IPS-20b (cell line): ENCODE measurements around the gene TSPOAP1.

Source experiments
- H3K27ac ChIP-seq: one replicate; pipeline ENCODE4 v1.5.1; 2013; ENCODE audit warnings: low read length
- H3K27me3 ChIP-seq: 2 replicates; pipeline ENCODE4 v1.6.1; 2013; ENCODE audit warnings: mild to moderate bottlenecking, low read length, inconsistent platforms; ENCODE audit not compliant: insufficient read depth
- H3K36me3 ChIP-seq: 2 replicates; pipeline ENCODE4 v1.6.1; 2013; ENCODE audit warnings: low read depth, mild to moderate bottlenecking, inconsistent platforms, low read length, moderate library complexity; ENCODE audit not compliant: insufficient read depth
- H3K4me1 ChIP-seq: 2 replicates; pipeline ENCODE4 v1.6.1; 2013; ENCODE audit warnings: mild to moderate bottlenecking, control low read depth, inconsistent platforms, low read length, moderate library complexity; ENCODE audit not compliant: insufficient read depth
- H3K4me3 ChIP-seq: 2 replicates; pipeline ENCODE4 v1.5.1; 2013; ENCODE audit warnings: mild to moderate bottlenecking, low read length, inconsistent platforms
- H3K9ac ChIP-seq: 2 replicates; pipeline ENCODE4 v1.6.1; 2013; ENCODE audit warnings: low read depth, mild to moderate bottlenecking, inconsistent platforms, low read length, moderate library complexity
- H3K9me3 ChIP-seq: 2 replicates; pipeline ENCODE4 v1.6.1; 2013; ENCODE audit warnings: mild to moderate bottlenecking, low read depth, low read length, inconsistent platforms; ENCODE audit not compliant: insufficient read depth

Gene TSPOAP1

DNA sequence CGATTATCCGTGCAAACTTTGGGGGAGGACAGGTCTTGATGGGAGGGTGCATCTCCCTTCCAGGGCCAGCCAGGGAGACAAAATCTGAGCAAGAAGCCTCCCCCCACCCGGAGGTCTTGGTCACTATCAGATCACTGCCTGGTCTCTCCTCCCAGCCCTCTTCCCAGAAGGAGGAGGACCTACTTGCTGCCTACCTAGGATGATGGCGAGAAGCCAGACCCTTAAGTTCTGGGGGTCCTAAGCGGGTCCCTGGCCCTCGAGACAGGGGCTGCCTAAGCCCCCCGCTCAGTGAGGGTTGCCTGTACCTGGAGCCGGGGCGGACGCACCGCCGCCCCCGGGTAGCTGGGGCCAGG, 4.6 kb downstream of the TSPOAP1 start:
- Histone ChIP-seq H3K4me1 (peaks cover 12% of the 10 kb centered on the region; the same call in 1 of the 2 replicates), H3K9me3 (no peaks in the 10 kb centered on the region), H3K27me3 (peaks cover 36% of the 10 kb centered on the region), H3K27ac (no peak overlapping the region), H3K36me3 (no peaks in the 10 kb centered on the region), H3K4me3 (peak overlapping the region; percentile 72), H3K9ac (peak overlapping the region; percentile 66; the same call in 1 of the 2 replicates)

DNA sequence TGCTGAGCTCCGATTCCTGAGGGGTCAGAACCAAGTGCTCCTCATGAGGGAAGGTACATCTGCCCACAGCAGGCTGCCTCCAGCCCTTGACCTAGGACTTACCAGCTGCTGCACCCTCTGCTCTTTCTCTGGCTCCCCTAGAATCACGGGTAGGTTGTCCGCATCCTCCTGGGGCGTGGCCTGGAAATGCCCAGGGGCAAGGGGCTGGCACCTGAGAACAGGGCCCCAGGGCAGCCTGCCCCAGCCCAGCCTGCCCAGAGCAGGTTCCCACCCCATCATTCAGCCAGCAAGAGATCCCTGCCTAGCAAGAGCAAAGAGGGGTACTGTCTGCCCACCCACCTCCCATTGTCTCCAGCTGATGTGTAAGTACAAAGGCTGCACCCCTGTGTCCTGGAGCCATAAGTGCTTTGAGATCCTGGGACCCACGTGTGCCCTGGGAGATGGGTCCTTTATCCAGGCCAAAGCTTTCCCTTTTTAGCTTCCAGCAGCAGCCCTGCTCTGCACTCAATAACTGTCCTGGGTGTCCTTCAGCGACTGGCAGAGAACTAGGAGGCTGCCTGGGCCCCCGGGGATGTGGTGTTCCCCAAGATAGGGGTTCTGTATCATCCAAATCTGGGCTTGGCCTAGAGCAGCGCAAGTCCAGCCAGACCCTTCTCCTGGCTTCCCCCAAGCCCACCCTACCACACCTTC, 5.1 kb downstream of the TSPOAP1 start:
- Histone ChIP-seq H3K9ac (peak overlapping the region; percentile 66; the same call in 1 of the 2 replicates), H3K27ac (no peak overlapping the region), H3K4me3 (peak overlapping the region; percentile 72), H3K27me3 (peaks cover 36% of the 10 kb centered on the region), H3K4me1 (peaks cover 9% of the 10 kb centered on the region; the same call in 1 of the 2 replicates), H3K36me3 (no peaks in the 10 kb centered on the region), H3K9me3 (no peaks in the 10 kb centered on the region)

DNA sequence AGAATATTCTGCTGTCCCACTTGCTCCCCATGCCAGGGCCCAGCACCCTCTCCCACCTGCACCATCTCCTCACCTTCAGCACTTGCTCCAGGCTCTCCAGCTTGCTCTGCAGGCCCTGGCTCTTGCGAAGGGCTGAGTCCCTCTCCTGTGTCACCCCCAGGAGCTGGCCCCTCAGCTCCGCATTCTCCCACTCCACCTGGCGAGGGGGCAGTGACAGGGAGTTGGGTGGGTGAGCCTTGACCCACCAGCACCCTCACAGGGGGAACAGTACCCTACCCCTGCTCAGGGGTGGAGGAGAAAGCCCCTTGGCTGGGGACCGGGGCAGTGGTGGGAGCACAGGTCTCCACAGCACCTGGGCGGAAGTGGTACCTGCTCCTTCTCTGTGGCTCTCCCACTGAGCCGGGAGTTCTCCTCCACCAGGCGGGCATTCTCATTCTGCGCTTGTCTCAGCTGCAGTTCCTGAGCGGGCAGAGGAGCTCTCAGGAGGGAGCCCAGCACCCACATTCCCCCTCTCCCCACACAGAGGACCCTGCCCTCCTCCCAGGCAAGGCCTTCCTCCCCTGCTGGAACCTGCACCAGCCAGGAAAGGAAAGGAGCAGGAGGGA, 5.9 kb downstream of the TSPOAP1 start:
- Histone ChIP-seq H3K27ac (no peak overlapping the region), H3K4me3 (no peak overlapping the region), H3K36me3 (no peaks in the 10 kb centered on the region), H3K27me3 (peaks cover 36% of the 10 kb centered on the region), H3K9me3 (no peaks in the 10 kb centered on the region), H3K4me1 (peaks cover 9% of the 10 kb centered on the region; the same call in 1 of the 2 replicates), H3K9ac (no peak overlapping the region)

DNA sequence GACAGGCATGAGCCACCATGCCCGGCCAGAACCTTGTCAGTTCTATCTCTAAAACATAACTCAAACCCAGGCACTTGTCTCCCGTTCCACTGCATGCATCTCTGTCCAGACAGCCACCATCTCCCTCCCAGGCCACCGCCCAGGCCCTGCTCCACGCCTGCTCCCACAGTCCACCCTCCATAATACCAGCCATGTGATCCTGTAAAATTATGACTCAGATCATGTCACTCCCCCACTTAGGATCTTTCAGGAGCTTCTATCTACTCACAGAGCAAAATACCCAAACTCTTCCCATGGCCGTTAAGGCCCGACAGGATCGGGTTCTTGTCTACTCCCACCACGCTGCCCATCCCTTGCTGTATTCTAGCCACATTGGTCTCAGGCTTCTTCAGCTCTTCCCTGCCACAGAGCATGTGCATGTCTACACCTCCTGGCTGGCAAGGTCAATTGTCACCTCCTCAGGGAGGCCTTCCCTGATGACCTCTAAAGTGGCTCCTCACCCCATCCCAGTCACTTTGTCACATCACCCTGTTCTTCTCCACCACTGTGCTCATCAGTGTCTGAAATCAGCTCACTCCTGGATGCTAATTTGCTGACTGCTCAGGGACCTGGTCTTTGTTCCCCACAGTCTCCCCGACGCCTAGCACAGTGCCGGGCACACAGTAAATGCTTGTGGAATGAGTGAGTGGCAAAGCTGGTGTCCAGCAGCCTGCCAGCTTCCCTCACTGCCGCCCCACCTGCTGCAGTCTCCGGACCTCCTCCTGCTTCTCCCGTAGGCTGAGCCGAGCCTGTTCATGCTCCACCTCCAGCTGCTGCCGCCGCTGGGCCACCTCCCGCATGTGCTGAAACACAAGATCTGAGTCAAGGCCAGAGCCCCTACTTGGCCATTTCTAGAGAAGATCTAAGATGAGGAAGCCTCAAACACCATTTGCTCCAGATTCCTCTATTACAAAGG, 6.7 kb downstream of the TSPOAP1 start:
- no peak overlapping the region; the same call in 1 of the 2 replicates for H3K9ac ChIP-seq
- H3K36me3 ChIP-seq, result no peaks in the 10 kb centered on the region
- H3K4me3 ChIP-seq, result no peak overlapping the region
- peaks cover 9% of the 10 kb centered on the region; the same call in 1 of the 2 replicates for H3K4me1 ChIP-seq
- no peaks in the 10 kb centered on the region for H3K9me3 ChIP-seq
- peaks cover 36% of the 10 kb centered on the region for H3K27me3 ChIP-seq
- H3K27ac ChIP-seq, result no peak overlapping the region

DNA sequence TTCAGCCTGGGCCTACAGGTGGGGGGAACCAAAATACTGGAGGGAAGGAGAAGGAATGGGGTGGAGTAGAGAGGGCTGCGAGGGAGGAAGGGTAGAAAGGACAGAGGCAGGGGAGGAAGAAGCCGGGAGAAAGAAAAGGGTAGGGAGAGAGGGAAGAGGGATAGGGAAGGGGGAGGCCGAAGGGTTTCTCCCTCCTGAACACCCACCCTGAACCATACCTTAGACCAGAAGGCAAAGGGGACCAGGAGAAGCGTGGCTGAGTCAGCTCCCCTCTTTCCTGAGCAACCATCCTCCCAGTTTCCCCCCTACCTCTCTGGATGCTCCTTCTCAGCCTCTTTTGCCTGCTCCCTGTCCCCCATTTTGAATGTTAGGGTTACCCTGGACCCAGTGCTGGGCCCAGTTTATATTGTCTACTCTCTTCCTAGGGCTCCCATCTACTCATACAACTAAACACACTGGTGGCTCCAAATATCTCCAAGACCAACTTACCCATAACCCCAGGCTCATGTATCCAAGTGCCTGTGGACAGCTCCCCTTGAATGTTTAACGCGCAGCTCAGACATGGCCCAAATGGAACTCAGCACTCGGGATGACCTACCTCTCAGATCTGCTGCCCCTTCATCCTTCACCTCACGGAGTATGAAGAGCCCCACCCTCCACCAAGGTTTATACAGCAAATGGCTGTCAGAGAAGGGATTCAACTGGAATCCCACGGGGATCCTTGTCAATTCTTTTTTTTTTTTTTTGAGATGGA, 7.8 kb downstream of the TSPOAP1 start:
- Histone ChIP-seq H3K4me3 (no peak overlapping the region), H3K9me3 (no peaks in the 10 kb centered on the region), H3K36me3 (no peaks in the 10 kb centered on the region), H3K9ac (no peak overlapping the region), H3K27me3 (peaks cover 36% of the 10 kb centered on the region), H3K4me1 (peaks cover 9% of the 10 kb centered on the region; the same call in 1 of the 2 replicates), H3K27ac (no peak overlapping the region)

DNA sequence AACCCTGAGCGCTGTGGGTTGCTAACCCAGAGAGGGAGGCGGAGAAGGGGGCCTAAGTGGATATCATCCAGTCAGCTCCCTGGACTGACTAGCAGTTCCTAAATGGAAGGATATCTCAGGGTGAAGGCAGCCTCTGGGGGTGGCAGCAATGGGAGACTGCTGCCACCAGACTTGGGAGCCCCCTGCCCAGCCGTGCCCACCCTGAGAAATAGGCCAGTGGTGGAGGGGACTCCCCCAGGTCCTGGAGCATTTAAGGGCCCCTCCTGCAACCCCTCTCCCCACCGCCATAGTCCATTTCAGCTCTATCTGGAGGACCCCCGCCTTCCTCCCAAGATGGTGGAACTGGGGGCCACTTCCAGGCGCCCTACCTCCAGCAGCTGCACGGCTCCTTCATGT, 8.4 kb downstream of the TSPOAP1 start:
- no peak overlapping the region for H3K9ac ChIP-seq
- H3K27me3 ChIP-seq, result peaks cover 34% of the 10 kb centered on the region
- H3K4me3 ChIP-seq, result no peak overlapping the region
- no peaks in the 10 kb centered on the region for H3K36me3 ChIP-seq
- no peak overlapping the region for H3K27ac ChIP-seq
- peaks cover 9% of the 10 kb centered on the region; the same call in 1 of the 2 replicates for H3K4me1 ChIP-seq
- no peaks in the 10 kb centered on the region for H3K9me3 ChIP-seq

DNA sequence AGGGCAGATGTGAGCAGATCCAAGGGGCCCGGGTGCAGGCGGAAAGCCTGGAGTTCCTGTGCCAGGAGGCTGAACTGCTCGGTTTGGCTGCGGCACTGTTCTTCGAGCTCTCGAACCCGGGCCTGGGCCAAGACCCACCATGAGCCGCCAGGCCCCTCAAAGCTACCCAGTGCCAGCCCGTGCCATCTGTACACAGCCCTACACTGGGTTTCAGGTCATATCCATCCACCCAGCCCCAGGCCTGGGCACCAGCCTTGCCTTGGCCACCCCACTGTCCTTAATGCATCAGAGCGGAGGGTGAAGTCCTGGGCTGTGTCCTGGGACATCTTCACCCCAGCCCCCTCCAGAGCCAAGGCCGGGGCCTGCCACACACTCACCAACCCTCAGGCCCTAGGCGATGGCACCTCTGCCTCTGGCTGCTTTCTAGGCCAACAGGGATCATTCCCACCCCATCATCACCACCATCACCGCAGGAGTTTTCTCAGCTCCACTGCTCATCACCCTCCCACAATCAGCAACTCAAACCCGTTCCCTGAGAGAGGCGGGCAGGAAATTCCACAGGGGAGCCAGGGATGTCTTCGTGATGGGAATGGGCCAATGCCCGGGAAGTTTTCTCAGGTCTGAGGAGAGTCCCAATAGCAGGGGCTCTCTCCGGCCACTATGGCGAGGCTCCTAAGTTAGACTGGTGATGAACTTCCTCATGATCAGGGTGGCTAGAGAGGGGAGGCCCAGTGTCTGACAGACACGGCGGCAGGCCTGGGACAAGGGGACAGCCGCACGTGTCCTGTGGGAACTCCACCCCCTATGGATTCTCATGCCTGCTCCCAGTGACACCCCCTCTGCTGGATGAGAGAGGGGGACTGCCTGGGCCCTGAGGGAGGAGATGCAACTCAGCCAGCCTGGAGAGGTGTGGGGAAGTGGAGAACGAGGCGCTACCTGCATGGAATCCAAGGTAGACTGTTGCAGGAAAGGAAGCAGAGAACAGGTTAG, 9.1 kb downstream of the TSPOAP1 start:
- Histone ChIP-seq H3K36me3 (no peaks in the 10 kb centered on the region), H3K9ac (no peak overlapping the region), H3K9me3 (no peaks in the 10 kb centered on the region), H3K4me1 (peaks cover 4% of the 10 kb centered on the region; the same call in 1 of the 2 replicates), H3K27ac (no peak overlapping the region), H3K4me3 (no peak overlapping the region), H3K27me3 (peaks cover 28% of the 10 kb centered on the region)

DNA sequence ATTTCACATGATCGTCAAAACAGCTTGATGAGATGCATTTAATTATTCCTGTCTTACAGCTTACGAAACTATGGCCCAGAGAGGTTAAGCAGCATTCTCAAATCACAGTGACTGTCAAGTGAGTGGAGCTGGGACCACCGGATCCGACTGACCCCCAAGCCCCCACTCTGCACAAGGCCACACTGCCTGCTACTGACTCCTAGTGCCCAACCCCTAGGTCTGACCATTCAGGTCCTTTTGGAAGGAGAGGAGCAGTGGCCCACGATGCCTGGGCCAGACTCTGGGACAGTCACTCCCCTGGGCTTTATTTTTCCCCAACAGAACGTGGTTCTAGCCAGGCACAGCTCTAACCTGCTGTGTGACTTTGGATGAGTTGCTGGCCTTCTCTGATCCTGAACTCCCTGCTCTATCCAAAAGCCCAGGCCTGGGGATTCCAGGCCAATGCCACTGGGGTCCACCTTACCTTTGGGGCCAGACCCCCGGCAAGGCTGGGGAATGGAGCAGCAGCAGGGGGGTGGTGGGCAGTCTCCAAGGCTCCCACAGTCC, 9.9 kb downstream of the TSPOAP1 start:
- Histone ChIP-seq H3K4me3 (no peak overlapping the region), H3K27me3 (peaks cover 20% of the 10 kb centered on the region), H3K9ac (no peak overlapping the region), H3K9me3 (no peaks in the 10 kb centered on the region), H3K27ac (no peak overlapping the region), H3K36me3 (no peaks in the 10 kb centered on the region), H3K4me1 (no peaks in the 10 kb centered on the region; the same call in 1 of the 2 replicates)

DNA sequence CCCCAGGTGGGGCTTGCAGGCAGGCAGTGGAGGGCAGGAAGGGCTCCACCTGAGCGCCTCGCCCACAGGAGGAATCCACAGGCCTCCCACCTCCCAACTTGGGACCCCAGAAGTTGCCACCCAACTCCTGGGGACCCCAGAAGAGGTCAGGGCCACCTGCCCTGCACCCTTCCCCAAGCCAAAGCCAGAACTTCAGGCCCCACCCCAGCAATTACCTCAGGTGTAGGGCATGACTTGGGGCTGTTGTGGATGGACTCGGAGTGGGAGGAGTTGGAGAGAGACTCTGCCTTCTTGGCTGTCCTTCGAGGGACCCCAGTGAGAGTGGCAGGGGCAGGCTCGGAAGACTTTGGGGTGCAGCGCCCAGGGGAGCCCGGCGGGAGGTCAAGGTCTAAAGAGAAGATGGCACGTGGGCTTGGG, 10.5 kb downstream of the TSPOAP1 start:
- H3K9ac ChIP-seq, result no peak overlapping the region
- no peak overlapping the region for H3K4me3 ChIP-seq
- H3K4me1 ChIP-seq, result no peaks in the 10 kb centered on the region
- peaks cover 14% of the 10 kb centered on the region; the same call in 1 of the 2 replicates for H3K27me3 ChIP-seq
- H3K27ac ChIP-seq, result no peak overlapping the region
- H3K9me3 ChIP-seq, result no peaks in the 10 kb centered on the region
- no peaks in the 10 kb centered on the region for H3K36me3 ChIP-seq

DNA sequence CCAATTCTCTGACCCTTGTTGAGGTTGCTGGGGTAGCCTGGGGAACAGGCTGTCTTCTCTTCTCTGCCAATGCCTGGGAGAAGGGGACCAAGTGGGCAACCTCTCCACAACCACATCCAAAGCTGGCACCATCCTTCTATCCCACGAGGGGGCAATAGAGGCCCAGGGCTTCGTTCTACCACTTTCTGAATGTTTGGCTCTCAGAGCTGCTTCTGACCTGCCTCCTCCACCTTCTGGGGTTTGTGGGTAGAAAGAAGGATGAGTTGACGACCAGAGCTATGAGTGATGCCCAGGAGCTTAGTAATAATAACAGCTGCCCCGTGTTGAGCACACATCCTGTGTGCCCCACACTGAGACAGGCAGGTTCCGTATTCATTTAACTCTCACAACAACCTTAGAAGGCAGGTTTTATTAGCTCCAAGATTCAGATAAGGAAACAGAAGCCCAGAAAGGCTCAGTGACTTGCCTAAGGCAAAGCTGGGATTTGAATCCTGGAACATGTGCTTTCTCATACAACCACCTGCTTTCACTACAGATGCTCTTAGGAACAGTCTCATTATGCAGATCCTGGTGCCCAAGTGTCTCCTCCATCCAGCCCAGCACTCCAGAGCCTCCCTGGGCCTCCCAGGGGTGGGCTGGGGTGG, 11.1 kb downstream of the TSPOAP1 start:
- Histone ChIP-seq H3K27me3 (0 out of 2 replicates have a peak, but pooled peaks cover 8% of the 10 kb centered on the region), H3K4me3 (no peak overlapping the region), H3K4me1 (no peaks in the 10 kb centered on the region), H3K27ac (no peak overlapping the region), H3K36me3 (no peaks in the 10 kb centered on the region), H3K9ac (no peak overlapping the region), H3K9me3 (no peaks in the 10 kb centered on the region)
